GM21786 (cell line): ENCODE data around the gene SIRPG.
"Not testable (repeated sequence)": the region's sequence is repeated elsewhere in the genome, so short reads cannot be mapped to it uniquely, and the experiment has no call there.

Experiments used
- ATAC-seq: cut with Tn5 transposase; IDR thresholded peaks from one replicate; pipeline ENCODE4 v1.9.1; 2021; ENCODE audit not compliant: unreplicated experiment

SIRPG gene

GRCh38 chr20:1672728-1673127, 15.1 kb upstream of the SIRPG start:
- ATAC-seq: no peak

GRCh38 chr20:1671891-1672669, 14.5 kb upstream of the SIRPG start:
- no peak for ATAC-seq

- ATAC-seq: no peak
Observed at GRCh38 chr20:1669304-1669703, 11.7 kb upstream of the SIRPG start.

GRCh38 chr20:1667502-1668085, 10.0 kb upstream of the SIRPG start:
- no peak for ATAC-seq

GRCh38 chr20:1666802-1667201, 9.2 kb upstream of the SIRPG start:
- ATAC-seq: no peak

- no peak for ATAC-seq
Observed at GRCh38 chr20:1665345-1665744, 7.8 kb upstream of the SIRPG start.

GRCh38 chr20:1664911-1665310, 7.3 kb upstream of the SIRPG start:
- no peak for ATAC-seq

- no peak for ATAC-seq
Observed at GRCh38 chr20:1663917-1664316, 6.3 kb upstream of the SIRPG start.

- no peak for ATAC-seq
Observed at GRCh38 chr20:1661542-1662299, 4.1 kb upstream of the SIRPG start.

GRCh38 chr20:1660246-1660645, 2.7 kb upstream of the SIRPG start:
- ATAC-seq: no peak

GRCh38 chr20:1656844-1657243, 735 bp downstream of the SIRPG start:
- ATAC-seq: no peak

- ATAC-seq: no peak
Observed at GRCh38 chr20:1654996-1655395, 2.6 kb downstream of the SIRPG start.

- no peak for ATAC-seq
Observed at GRCh38 chr20:1652960-1653359, 4.6 kb downstream of the SIRPG start.

GRCh38 chr20:1652104-1652503, 5.5 kb downstream of the SIRPG start:
- no peak for ATAC-seq

GRCh38 chr20:1651268-1652058, 6.1 kb downstream of the SIRPG start:
- no peak for ATAC-seq

- ATAC-seq: no peak
Observed at GRCh38 chr20:1648101-1648500, 9.5 kb downstream of the SIRPG start.

GRCh38 chr20:1646975-1647431, 10.6 kb downstream of the SIRPG start:
- no peak for ATAC-seq

GRCh38 chr20:1644101-1644962, 13.2 kb downstream of the SIRPG start:
- ATAC-seq: no peak

GRCh38 chr20:1638643-1639042, 18.9 kb downstream of the SIRPG start:
- ATAC-seq: not testable (repeated sequence)

- no peak for ATAC-seq
Observed at GRCh38 chr20:1637755-1638154, 19.8 kb downstream of the SIRPG start.
